Bronchial epithelial cell (primary cell): ENCODE results near the gene CEP170B. TPM values are rescaled to one million over a fixed set of nuclear protein-coding genes. Genes with fewer than 3 reads are reported as not detected.

ENCODE experiments used
- DNase-seq: peaks from one replicate; pipeline ENCODE4 v3.0.0-alpha.2; 2010; ENCODE audit warnings: low read depth
- FAIRE-seq: peaks from 2 replicates; lab custom pipeline; 2011; peaks lifted over from hg19 to GRCh38; lab: Jason Lieb, UNC
- H3K27me3 ChIP-seq: 2 replicates; pipeline ENCODE4 v1.5.1; 2011; ENCODE audit warnings: low read length; ENCODE audit not compliant: control insufficient read depth, insufficient read depth
- H3K36me3 ChIP-seq: 2 replicates; pipeline ENCODE4 v1.5.1; 2011; ENCODE audit warnings: low read length; ENCODE audit not compliant: control insufficient read depth, insufficient read depth
- H3K4me3 ChIP-seq: 2 replicates; pipeline ENCODE4 v1.5.1; 2011; ENCODE audit warnings: mild to moderate bottlenecking, low read depth, low read length, control low read depth
- total RNA-seq: library from RNA; depleted of rRNA; stranded (reverse); fragments of >200 nt; gene quantifications from 2 replicates; pipeline ENCODE4 v1.2.1, GENCODE V29; 2014
- TF ChIP-seq, protein P1 (sequence below): IDR thresholded peaks from 2 replicates; pipeline ENCODE4 v1.5.1; 2011; ENCODE audit warnings: mild to moderate bottlenecking, moderate library complexity, low read length, control low read depth, inconsistent platforms; ENCODE audit not compliant: insufficient read depth, severe bottlenecking

CEP170B gene
- total RNA-seq, 1 donor from 2014 or later = 29.0 TPM

DNA sequence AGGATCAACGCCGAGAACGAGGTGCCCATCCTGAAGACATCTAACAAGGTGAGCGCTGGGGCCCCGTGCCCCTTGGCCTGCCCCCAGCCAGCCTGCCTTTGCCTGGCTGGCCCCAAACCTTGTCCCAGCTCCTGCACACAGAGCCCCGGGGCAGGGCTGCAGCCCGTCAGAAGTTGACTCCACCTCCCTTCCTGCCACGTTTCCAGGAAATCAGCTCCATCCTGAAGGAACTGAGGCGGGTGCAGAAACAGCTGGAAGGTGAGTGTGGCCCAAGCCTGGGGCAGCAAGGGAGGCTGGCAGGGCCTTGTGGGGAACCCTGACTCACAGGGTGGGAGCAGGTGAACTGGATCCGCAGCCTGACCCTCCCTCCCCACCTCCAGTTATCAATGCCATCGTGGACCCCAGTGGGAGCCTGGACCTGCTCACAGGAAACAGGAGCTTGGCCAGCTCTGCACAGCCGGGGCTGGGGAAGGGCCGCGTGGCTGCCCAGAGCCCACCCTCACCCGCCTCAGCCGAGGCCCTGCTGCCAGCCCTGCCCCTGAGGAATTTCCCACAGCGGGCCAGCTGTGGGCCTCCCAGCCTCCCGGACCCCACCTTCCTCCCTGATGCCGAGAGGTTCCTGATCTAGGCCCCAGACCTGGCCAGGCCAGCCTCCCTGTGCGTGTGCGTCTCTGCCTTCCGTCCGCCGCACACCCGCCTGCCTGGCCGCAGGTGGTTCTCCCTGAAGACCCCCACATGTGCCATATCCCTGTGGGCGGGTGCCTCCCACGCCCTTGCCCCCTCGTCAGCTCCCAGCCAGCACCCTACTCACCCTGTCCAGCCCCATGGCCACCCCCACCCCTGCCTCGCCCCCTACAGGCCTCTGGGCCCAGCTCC is 29.5 kb downstream of the CEP170B start:
- peaks cover 17% of the 10 kb centered on the region for H3K36me3 ChIP-seq
- no peaks in the 10 kb centered on the region for H3K27me3 ChIP-seq
- H3K4me3 ChIP-seq = no peak overlapping the region
- TF ChIP-seq, protein P1, sequence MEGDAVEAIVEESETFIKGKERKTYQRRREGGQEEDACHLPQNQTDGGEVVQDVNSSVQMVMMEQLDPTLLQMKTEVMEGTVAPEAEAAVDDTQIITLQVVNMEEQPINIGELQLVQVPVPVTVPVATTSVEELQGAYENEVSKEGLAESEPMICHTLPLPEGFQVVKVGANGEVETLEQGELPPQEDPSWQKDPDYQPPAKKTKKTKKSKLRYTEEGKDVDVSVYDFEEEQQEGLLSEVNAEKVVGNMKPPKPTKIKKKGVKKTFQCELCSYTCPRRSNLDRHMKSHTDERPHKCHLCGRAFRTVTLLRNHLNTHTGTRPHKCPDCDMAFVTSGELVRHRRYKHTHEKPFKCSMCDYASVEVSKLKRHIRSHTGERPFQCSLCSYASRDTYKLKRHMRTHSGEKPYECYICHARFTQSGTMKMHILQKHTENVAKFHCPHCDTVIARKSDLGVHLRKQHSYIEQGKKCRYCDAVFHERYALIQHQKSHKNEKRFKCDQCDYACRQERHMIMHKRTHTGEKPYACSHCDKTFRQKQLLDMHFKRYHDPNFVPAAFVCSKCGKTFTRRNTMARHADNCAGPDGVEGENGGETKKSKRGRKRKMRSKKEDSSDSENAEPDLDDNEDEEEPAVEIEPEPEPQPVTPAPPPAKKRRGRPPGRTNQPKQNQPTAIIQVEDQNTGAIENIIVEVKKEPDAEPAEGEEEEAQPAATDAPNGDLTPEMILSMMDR = no peak
- no peak for DNase-seq
- no peak for FAIRE-seq

DNA sequence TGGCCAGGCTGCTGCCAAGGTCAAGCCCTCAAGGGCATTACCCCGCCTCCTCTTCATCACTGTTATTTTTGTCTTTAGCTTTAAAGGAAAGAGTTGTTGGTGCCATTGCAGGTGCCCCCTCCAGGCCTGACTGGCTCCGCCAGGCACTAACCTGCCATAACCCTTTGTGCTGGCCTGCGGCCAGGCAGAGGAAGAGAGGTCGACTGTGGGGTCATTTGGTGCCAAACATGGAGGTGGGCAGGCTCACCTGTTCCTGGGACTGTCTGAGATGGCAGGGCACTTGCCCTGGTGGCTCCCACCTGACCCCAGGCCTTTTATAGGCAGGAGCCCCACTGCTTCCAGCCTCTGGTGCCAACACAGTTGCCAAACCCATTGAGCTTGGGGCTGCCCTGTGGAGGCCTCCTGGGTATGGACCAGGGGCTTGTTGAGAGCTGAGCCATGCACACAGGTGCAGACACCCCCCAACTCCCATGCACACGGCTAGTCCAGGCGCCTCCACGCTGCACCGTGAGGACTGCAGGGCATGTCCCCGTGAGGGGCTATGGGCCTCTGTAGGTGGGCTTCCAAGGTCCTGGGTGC is 30.2 kb downstream of the CEP170B start:
- Histone ChIP-seq H3K36me3 (peaks cover 17% of the 10 kb centered on the region), H3K27me3 (no peaks in the 10 kb centered on the region), H3K4me3 (no peak overlapping the region)
- TF ChIP-seq, protein P1 = no peak
- FAIRE-seq (no peak), DNase-seq (no peak)

DNA sequence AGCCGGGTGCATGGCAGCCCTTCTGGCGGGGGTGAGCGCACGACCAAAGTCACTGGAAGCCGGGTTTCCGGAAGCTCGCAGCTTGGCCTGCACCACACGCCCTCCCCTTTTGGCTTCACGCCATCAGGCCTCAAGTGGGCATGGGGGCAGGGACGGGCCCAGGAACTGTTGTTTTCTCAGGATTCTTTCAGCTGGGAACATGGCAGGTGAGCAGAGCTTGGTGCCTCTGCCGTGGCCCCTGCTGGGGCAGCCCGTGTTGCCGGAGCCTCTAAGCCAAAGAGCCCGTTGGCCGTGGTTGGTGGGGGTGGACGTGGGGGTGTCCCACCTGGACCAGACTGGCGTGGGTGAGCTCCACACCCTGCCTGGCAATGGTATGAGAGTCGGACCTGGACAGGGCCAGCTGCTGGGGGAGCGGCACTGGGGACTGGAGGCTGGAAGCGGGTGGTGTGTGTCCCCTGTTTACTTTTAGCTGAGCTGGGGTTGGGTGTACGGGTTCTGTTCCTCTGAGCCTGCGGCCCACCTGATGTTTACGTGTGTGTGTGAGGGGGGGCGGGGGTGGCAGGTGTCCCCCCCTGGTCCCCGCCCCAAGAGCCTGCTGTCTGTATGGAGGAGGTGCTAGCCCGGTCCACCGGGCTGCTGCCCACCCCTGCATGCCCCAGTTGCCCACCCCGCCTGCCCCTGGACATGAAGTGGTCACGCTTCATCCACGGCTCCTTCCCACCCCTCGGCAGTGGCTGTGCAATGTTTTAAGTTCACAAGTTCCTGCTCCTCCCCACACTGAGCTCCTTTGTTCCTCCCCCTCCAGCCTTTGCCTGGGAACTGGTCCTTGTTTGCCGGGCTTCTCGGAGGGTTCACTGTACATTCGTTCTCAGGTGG is 31.0 kb downstream of the CEP170B start:
- peak; percentile 17 for DNase-seq
- H3K27me3 ChIP-seq = no peaks in the 10 kb centered on the region
- FAIRE-seq = no peak
- peaks cover 17% of the 10 kb centered on the region for H3K36me3 ChIP-seq
- H3K4me3 ChIP-seq = no peak overlapping the region
- TF ChIP-seq, protein P1 = no peak

DNA sequence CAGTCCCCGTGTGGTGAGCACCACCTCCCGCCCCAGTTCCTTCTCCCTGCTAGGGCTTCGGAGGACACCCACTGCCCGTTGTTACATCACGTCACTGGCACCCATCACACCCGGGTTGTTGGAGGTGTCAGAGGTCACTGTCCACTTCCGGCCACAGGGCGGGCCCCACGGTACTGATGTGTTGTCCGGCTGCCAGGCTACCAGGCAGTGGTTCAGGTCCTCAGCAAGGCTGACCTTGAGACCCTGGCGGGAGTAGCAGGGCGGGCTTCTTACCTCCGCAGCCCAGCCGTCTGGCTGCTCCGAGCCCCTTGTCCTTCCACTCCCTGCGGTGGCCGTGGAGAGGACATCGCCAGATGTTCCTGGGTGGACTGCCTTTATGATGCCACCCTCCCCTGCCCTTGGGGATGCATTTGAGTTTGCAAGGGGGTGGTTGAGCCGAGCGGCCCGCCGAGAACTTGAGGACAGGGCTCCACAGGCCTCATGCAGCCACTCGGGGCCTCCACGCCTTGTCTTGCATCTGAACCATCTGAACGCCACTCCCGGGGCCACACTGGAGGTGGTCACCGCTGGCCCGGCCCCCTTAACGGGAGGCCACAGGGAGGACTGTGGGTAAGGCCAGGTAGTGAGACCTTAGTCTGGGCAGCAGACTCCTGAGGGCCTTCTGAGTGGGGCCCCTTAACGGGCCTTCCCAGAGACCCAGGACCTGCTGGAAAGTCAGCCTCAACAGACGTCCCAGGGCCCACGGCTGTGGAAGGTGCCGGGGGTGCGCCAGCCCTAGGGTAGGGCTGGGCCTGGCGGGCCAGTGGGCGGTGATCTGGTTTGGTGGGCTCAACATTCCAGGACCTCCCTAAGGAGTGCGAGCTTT is 32.5 kb downstream of the CEP170B start:
- H3K27me3 ChIP-seq = no peaks in the 10 kb centered on the region
- DNase-seq (no peak), FAIRE-seq (no peak)
- TF ChIP-seq, protein P1 = no peak
- no peak overlapping the region for H3K4me3 ChIP-seq
- peaks cover 16% of the 10 kb centered on the region for H3K36me3 ChIP-seq

DNA sequence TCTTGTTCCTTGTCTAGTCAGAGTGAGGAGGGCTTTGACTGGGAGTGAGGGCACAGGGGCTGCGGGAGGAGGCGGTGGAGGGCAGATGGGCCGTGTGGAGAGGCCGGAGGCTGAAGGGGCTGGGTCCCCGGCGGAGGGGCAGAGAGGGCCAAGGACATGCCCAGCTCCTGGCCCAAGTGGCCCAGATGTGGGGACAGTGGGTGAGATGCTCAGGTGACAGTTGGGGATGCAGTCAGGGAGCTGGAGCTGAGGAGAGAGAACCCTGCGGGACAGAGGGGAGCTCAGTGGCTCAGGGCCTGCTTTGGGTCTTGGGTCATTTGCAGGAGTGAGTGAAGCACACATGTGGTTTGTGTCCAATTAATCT is 33.1 kb downstream of the CEP170B start:
- no peak overlapping the region for H3K4me3 ChIP-seq
- DNase-seq (no peak), FAIRE-seq (no peak)
- no peaks in the 10 kb centered on the region for H3K27me3 ChIP-seq
- TF ChIP-seq, protein P1 = no peak
- peaks cover 14% of the 10 kb centered on the region for H3K36me3 ChIP-seq
